ENCODE results near the gene ALX3. TPM values are rescaled to one million over a fixed set of nuclear protein-coding genes. Genes with fewer than 3 reads are reported as not detected.

Gene ALX3
- total RNA-seq, 2 donors from 2014 or later, result not detected

GRCh38 chr1:110087812-110088738 lies 17.6 kb upstream of the ALX3 start:
- DNase-seq, result peak; percentile 85
- no peak overlapping the region for H3K27ac ChIP-seq (ENCODE audit: low read depth, low read length)
- Mint-ChIP-seq H3K27ac (no peak overlapping the region), H3K4me1 (peaks cover 16% of the 10 kb centered on the region), H3K27me3 (ENCODE audit: insufficient read depth) (peaks cover 77% of the 10 kb centered on the region), H3K36me3 (ENCODE audit: low read depth) (no peaks in the 10 kb centered on the region), H3K4me3 (no peak overlapping the region), H3K9me3 (no peaks in the 10 kb centered on the region)
- no peak overlapping the region for H3K4me3 ChIP-seq (ENCODE audit: low read length)
- H3K4me1 ChIP-seq (ENCODE audit: control insufficient read depth, insufficient read depth, low read length), result peaks cover 13% of the 10 kb centered on the region
- H3K36me3 ChIP-seq (ENCODE audit: control insufficient read depth, insufficient read depth, low read length), result no peaks in the 10 kb centered on the region
- TF ChIP-seq CTCF (conservative IDR thresholded peaks at IDR 0.05), result peak; percentile 76
- WGBS, 2 experiments (ENCODE audit: insufficient coverage in 1 of 2, insufficient read length in 1 of 2), result 58 to 66% methylated on average over 9 to 15 of the region's 15 CpGs
- no peak overlapping the region for H3K9ac ChIP-seq (ENCODE audit: extremely low read depth, low read length, poor library complexity, severe bottlenecking)
- peaks cover 87% of the 10 kb centered on the region for H3K27me3 ChIP-seq (ENCODE audit: control insufficient read depth, insufficient read depth, low read length, poor library complexity, severe bottlenecking)
- H3K9me3 ChIP-seq (ENCODE audit: control insufficient read depth, low read length), result no peaks in the 10 kb centered on the region

GRCh38 chr1:110086961-110087360 lies 16.5 kb upstream of the ALX3 start:
- H3K27ac ChIP-seq (ENCODE audit: low read depth, low read length), result no peak overlapping the region
- Mint-ChIP-seq H3K27me3 (ENCODE audit: insufficient read depth) (peaks cover 77% of the 10 kb centered on the region), H3K4me1 (peaks cover 16% of the 10 kb centered on the region), H3K4me3 (no peak overlapping the region), H3K36me3 (ENCODE audit: low read depth) (no peaks in the 10 kb centered on the region), H3K27ac (no peak overlapping the region), H3K9me3 (no peaks in the 10 kb centered on the region)
- H3K4me1 ChIP-seq (ENCODE audit: control insufficient read depth, insufficient read depth, low read length), result peaks cover 13% of the 10 kb centered on the region
- H3K9ac ChIP-seq (ENCODE audit: extremely low read depth, low read length, poor library complexity, severe bottlenecking), result no peak overlapping the region
- H3K9me3 ChIP-seq (ENCODE audit: control insufficient read depth, low read length), result no peaks in the 10 kb centered on the region
- DNase-seq, result no peak
- WGBS, 2 experiments (ENCODE audit: insufficient coverage in 1 of 2, insufficient read length in 1 of 2), result 44 to 77% methylated on average over 2 to 4 of the region's 4 CpGs
- H3K4me3 ChIP-seq (ENCODE audit: low read length), result no peak overlapping the region
- no peak for TF ChIP-seq CTCF (conservative IDR thresholded peaks at IDR 0.05)
- peaks cover 87% of the 10 kb centered on the region for H3K27me3 ChIP-seq (ENCODE audit: control insufficient read depth, insufficient read depth, low read length, poor library complexity, severe bottlenecking)
- H3K36me3 ChIP-seq (ENCODE audit: control insufficient read depth, insufficient read depth, low read length), result no peaks in the 10 kb centered on the region

GRCh38 chr1:110085671-110086070 lies 15.2 kb upstream of the ALX3 start:
- H3K27me3 ChIP-seq (ENCODE audit: control insufficient read depth, insufficient read depth, low read length, poor library complexity, severe bottlenecking), result peaks cover 87% of the 10 kb centered on the region

More at GRCh38 chr1:110085671-110086070, 15.2 kb upstream of the ALX3 start:
- Histone ChIP-seq H3K4me1 (ENCODE audit: control insufficient read depth, insufficient read depth, low read length) (peaks cover 13% of the 10 kb centered on the region), H3K4me3 (ENCODE audit: low read length) (no peak overlapping the region), H3K9me3 (ENCODE audit: control insufficient read depth, low read length) (no peaks in the 10 kb centered on the region), H3K9ac (ENCODE audit: extremely low read depth, low read length, poor library complexity, severe bottlenecking) (no peak overlapping the region), H3K27ac (ENCODE audit: low read depth, low read length) (no peak overlapping the region), H3K36me3 (ENCODE audit: control insufficient read depth, insufficient read depth, low read length) (no peaks in the 10 kb centered on the region)
- no peak for DNase-seq
- peaks cover 16% of the 10 kb centered on the region for H3K4me1 Mint-ChIP-seq
- H3K4me3 Mint-ChIP-seq, result no peak overlapping the region
- no peak overlapping the region for H3K27ac Mint-ChIP-seq
- TF ChIP-seq CTCF (conservative IDR thresholded peaks at IDR 0.05), result no peak
- 24 to 45% methylated on average over 3 to 5 of the region's 5 CpGs for WGBS, 2 experiments (ENCODE audit: insufficient coverage in 1 of 2, insufficient read length in 1 of 2)
- H3K27me3 Mint-ChIP-seq (ENCODE audit: insufficient read depth), result peaks cover 80% of the 10 kb centered on the region
- no peaks in the 10 kb centered on the region for H3K36me3 Mint-ChIP-seq (ENCODE audit: low read depth)
- H3K9me3 Mint-ChIP-seq, result no peaks in the 10 kb centered on the region

Data from endodermal cell (in vitro differentiated cells).